ENCODE measurements around the gene DIRAS1. TPM values are rescaled to one million over a fixed set of nuclear protein-coding genes. Genes with fewer than 3 reads are reported as not detected.

The DIRAS1 gene
- total and polyA plus RNA-seq, 2 donors (not counting 1 experiment from before 2014, with no cell fraction given): 5.2 to 19.0 TPM

DNA sequence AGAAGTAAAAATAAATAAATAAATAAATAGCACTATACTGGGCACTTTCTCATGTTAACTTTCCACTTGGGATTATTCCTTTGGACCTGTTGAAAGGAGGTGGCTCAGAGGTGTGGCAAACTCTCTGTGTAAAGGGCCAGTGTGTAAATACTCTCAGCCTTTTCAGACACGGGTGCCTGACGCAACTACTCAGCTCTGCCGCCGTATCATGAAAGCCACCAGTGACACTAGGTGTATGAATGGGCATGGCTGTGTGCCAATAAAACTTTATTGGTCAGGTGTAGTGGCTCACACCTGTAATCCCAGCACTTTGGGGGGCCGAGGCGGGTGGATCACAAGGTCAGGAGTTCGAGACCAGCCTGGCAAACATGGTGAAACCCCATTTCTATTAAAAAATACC lies 38.8 kb upstream of the DIRAS1 start:
- Histone ChIP-seq H3K4me2 (ENCODE audit: extremely low read depth, insufficient read depth, low read length) (no peak overlapping the region), H3K36me3 (ENCODE audit: control insufficient read depth, insufficient read depth, low read length) (peaks cover 27% of the 10 kb centered on the region), H3K4me3 (replicated peaks in 1 of 4; ENCODE audit: control extremely low read depth in 1 of 4, insufficient read depth in 1 of 4, low read depth in 3 of 4, low read length in 4 of 4) (no peak overlapping the region), H3K27me3 (ENCODE audit: control insufficient read depth, insufficient read depth, low read length) (no peaks in the 10 kb centered on the region), H3K4me1 (ENCODE audit: control insufficient read depth, extremely low read depth, insufficient read depth, low read length) (no peaks in the 10 kb centered on the region), H4K20me1 (ENCODE audit: control insufficient read depth, extremely low read depth, insufficient read depth, low read length) (no peaks in the 10 kb centered on the region), H3K27ac (ENCODE audit: insufficient read depth, low read length) (no peak overlapping the region), H3K79me2 (ENCODE audit: control insufficient read depth, insufficient read depth, low read length) (no peaks in the 10 kb centered on the region), H3K9me3 (ENCODE audit: control insufficient read depth, insufficient read depth, low read depth, low read length) (no peaks in the 10 kb centered on the region), H3K9ac (ENCODE audit: insufficient read depth, low read length) (no peak overlapping the region), H2AFZ (ENCODE audit: low read length) (no peak overlapping the region)
- TF ChIP-seq, protein P1, sequence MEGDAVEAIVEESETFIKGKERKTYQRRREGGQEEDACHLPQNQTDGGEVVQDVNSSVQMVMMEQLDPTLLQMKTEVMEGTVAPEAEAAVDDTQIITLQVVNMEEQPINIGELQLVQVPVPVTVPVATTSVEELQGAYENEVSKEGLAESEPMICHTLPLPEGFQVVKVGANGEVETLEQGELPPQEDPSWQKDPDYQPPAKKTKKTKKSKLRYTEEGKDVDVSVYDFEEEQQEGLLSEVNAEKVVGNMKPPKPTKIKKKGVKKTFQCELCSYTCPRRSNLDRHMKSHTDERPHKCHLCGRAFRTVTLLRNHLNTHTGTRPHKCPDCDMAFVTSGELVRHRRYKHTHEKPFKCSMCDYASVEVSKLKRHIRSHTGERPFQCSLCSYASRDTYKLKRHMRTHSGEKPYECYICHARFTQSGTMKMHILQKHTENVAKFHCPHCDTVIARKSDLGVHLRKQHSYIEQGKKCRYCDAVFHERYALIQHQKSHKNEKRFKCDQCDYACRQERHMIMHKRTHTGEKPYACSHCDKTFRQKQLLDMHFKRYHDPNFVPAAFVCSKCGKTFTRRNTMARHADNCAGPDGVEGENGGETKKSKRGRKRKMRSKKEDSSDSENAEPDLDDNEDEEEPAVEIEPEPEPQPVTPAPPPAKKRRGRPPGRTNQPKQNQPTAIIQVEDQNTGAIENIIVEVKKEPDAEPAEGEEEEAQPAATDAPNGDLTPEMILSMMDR (conservative IDR thresholded peaks at IDR 0.05 in 1 of 2, IDR thresholded peaks at IDR 0.05 in 1 of 2; ENCODE audit: low read depth in 1 of 2, low read length in 2 of 2): no peak
- no peak for TF ChIP-seq EZH2 (IDR thresholded peaks at IDR 0.05; ENCODE audit: low read length, missing control alignments)
- no peak for DNase-seq (ENCODE audit: low read depth in 2 of 2)

DNA sequence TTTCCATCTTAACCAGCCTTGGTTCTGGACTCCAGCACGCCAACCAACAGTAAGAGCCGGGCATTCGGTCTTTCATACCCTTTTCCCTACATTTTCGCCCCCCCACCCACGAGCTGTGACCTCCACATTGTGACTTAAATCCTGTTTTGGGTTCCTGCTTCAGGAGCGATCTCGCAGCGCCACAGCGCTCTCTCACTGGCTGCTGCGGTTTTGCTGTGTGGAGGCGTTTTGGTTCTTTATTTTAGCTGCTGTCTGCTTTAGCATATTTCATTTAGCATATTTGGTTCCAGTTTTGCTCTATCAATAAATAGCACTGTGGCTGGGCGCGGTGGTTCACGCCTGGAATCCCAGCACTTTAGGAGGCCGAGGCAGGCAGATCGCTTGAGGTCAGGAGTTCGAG lies 38.2 kb upstream of the DIRAS1 start:
- Histone ChIP-seq H3K79me2 (ENCODE audit: control insufficient read depth, insufficient read depth, low read length) (no peaks in the 10 kb centered on the region), H3K27me3 (ENCODE audit: control insufficient read depth, insufficient read depth, low read length) (no peaks in the 10 kb centered on the region), H3K4me2 (ENCODE audit: extremely low read depth, insufficient read depth, low read length) (no peak overlapping the region), H3K36me3 (ENCODE audit: control insufficient read depth, insufficient read depth, low read length) (peaks cover 29% of the 10 kb centered on the region), H3K4me3 (replicated peaks in 1 of 4; ENCODE audit: control extremely low read depth in 1 of 4, insufficient read depth in 1 of 4, low read depth in 3 of 4, low read length in 4 of 4) (no peak overlapping the region), H3K4me1 (ENCODE audit: control insufficient read depth, extremely low read depth, insufficient read depth, low read length) (no peaks in the 10 kb centered on the region), H4K20me1 (ENCODE audit: control insufficient read depth, extremely low read depth, insufficient read depth, low read length) (no peaks in the 10 kb centered on the region), H2AFZ (ENCODE audit: low read length) (no peak overlapping the region), H3K9me3 (ENCODE audit: control insufficient read depth, insufficient read depth, low read depth, low read length) (no peaks in the 10 kb centered on the region), H3K9ac (ENCODE audit: insufficient read depth, low read length) (no peak overlapping the region), H3K27ac (ENCODE audit: insufficient read depth, low read length) (no peak overlapping the region)
- TF ChIP-seq, protein P1 (conservative IDR thresholded peaks at IDR 0.05 in 1 of 2, IDR thresholded peaks at IDR 0.05 in 1 of 2; ENCODE audit: low read depth in 1 of 2, low read length in 2 of 2): no peak
- no peak for TF ChIP-seq EZH2 (IDR thresholded peaks at IDR 0.05; ENCODE audit: low read length, missing control alignments)
- no peak for DNase-seq (ENCODE audit: low read depth in 2 of 2)

DNA sequence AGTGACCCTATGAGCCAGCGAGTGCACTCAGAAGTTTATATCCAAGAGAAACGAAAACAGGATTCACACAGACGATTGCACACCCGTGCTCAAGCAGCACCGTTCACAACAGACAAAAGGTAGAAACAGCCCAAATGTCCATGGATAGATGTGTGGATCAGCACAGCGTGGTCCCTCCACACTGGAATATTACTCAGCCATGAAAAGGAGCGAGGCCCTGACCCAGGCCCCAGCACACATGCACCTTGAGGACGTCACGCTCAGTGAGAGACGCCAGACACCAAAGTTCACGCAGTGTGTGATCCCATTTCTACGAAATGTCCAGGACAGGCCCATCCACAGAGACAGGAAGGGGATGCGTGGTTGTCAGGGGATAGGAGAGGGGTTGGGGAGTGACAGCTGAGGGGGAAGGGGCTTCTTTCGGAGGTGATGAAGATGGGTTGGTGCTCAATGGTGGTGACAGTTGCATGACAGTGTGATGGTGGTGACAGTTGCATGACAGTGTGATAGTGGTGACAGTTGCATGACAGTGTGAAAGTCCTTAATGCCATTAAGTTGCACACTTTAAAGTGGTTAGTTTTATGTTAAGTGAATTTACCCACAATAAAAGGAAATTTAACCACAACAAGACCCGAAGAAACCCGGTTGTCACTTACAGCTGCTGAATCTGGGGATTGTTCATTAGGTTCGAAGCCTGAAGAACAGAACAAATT lies 37.6 kb upstream of the DIRAS1 start:
- Histone ChIP-seq H4K20me1 (ENCODE audit: control insufficient read depth, extremely low read depth, insufficient read depth, low read length) (no peaks in the 10 kb centered on the region), H3K4me1 (ENCODE audit: control insufficient read depth, extremely low read depth, insufficient read depth, low read length) (no peaks in the 10 kb centered on the region)

More for the DNA sequence above, 37.6 kb upstream of the DIRAS1 start:
- Histone ChIP-seq H3K9ac (ENCODE audit: insufficient read depth, low read length) (no peak overlapping the region), H3K79me2 (ENCODE audit: control insufficient read depth, insufficient read depth, low read length) (no peaks in the 10 kb centered on the region), H3K4me3 (replicated peaks in 1 of 4; ENCODE audit: control extremely low read depth in 1 of 4, insufficient read depth in 1 of 4, low read depth in 3 of 4, low read length in 4 of 4) (no peak overlapping the region), H3K27me3 (ENCODE audit: control insufficient read depth, insufficient read depth, low read length) (no peaks in the 10 kb centered on the region), H3K9me3 (ENCODE audit: control insufficient read depth, insufficient read depth, low read depth, low read length) (no peaks in the 10 kb centered on the region), H3K4me2 (ENCODE audit: extremely low read depth, insufficient read depth, low read length) (no peak overlapping the region), H3K36me3 (ENCODE audit: control insufficient read depth, insufficient read depth, low read length) (peaks cover 31% of the 10 kb centered on the region), H2AFZ (ENCODE audit: low read length) (no peak overlapping the region), H3K27ac (ENCODE audit: insufficient read depth, low read length) (no peak overlapping the region)
- no peak for DNase-seq (ENCODE audit: low read depth in 2 of 2)
- TF ChIP-seq, protein P1 (conservative IDR thresholded peaks at IDR 0.05 in 1 of 2, IDR thresholded peaks at IDR 0.05 in 1 of 2; ENCODE audit: low read depth in 1 of 2, low read length in 2 of 2): no peak
- TF ChIP-seq EZH2 (IDR thresholded peaks at IDR 0.05; ENCODE audit: low read length, missing control alignments): no peak

Data from fibroblast of lung (primary cell).